ENCODE results near the gene FBXL19. TPM values are rescaled to one million over a fixed set of nuclear protein-coding genes. Genes with fewer than 3 reads are reported as not detected.

FBXL19 gene
- total and polyA plus RNA-seq, 2 of the 13 experiments (the other 11 are each of a cell fraction or from before 2014, with no cell fraction given) = 6.0 to 13.7 TPM

DNA sequence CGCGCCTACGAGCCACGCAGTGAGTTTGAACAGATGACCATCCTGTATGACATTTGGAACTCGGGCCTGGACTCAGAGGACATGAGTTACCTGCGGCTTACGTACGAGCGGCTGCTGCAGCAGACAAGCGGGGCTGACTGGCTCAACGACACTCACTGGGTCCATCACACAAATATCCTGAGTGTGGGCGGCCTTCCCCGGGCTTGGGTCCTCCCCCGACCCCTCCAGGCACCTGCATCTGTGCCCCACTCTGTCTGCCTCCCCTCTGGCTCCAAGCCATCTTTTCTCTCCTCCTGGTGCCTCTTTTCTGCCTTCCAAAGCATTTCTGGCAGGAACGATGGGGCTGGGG, 56.6 kb downstream of the FBXL19 start:
- no peak for DNase-seq (ENCODE audit: low spot score)
- no peak for FAIRE-seq
- in situ Hi-C loops (cut with HindIII; ENCODE audit: extremely low pct_ligation_motif_present, low pct_unique_long_range_greater_than_20kb) = loop anchor here (25.0 kb wide), 1 partner anchor 732 kb away; a partner anchor contains a TSS
- Histone ChIP-seq H3K9ac (ENCODE audit: insufficient read depth, low read depth, low read length) (no peak overlapping the region), H3K4me2 (ENCODE audit: low read depth, low read length) (no peak overlapping the region), H3K4me3 (replicated peaks in 1 of 3; ENCODE audit: insufficient read depth in 1 of 3, low read depth in 2 of 3, low read length in 3 of 3) (no peak overlapping the region), H3K4me1 (ENCODE audit: insufficient read depth, low read length) (no peaks in the 10 kb centered on the region), H2AFZ (ENCODE audit: low read length) (no peak overlapping the region), H3K27me3 (ENCODE audit: control insufficient read depth in 1 of 2, insufficient read depth in 2 of 2, low read length in 2 of 2) (no peaks in the 10 kb centered on the region), H3K27ac (ENCODE audit: extremely low read length, insufficient read depth, low read length) (no peak overlapping the region), H3K9me3 (ENCODE audit: low read length) (no peaks in the 10 kb centered on the region), H3K79me2 (ENCODE audit: insufficient read depth, low read length) (no peaks in the 10 kb centered on the region), H4K20me1 (ENCODE audit: insufficient read depth, low read length) (no peaks in the 10 kb centered on the region; the same call in 1 of the 2 replicates), H3K36me3 (replicated peaks in 1 of 2; ENCODE audit: control insufficient read depth in 1 of 2, insufficient read depth in 2 of 2, low read length in 2 of 2) (peaks cover 40 to 83% of the 10 kb centered on the region in 2 experiments)
- WGBS (ENCODE audit: low lambda C conversion rate) = 96% methylated on average over 14 of the region's 15 CpGs
- ATAC-seq = no peak
- no TSS peak for BruUV-seq (replicated peaks)
- intact Hi-C loops (cut with micrococcal nuclease; ENCODE audit: unreplicated experiment) = loop anchor here (10.0 kb wide), 1 partner anchor 885 kb away; no protein-coding TSS in a partner anchor
- POLR2A ChIA-PET = no interaction called here
- CTCF ChIA-PET (ENCODE audit: low intra/inter-chr PET ratio, low total read pairs) = no interaction called here
- TF ChIP-seq TRIM24 (CRISPR knock-in tag; IDR thresholded peaks at IDR 0.05) (no peak), ZNF34 (CRISPR knock-in tag; IDR thresholded peaks at IDR 0.05; ENCODE audit: borderline replicate concordance) (no peak), ZNF747 (CRISPR knock-in tag; IDR thresholded peaks at IDR 0.05; ENCODE audit: borderline replicate concordance) (no peak), ZNF446 (CRISPR knock-in tag; IDR thresholded peaks at IDR 0.05) (no peak), NR3C1 (CRISPR knock-in tag; IDR thresholded peaks at IDR 0.05) (no peak), ZNF431 (CRISPR knock-in tag; IDR thresholded peaks at IDR 0.05; ENCODE audit: borderline replicate concordance, low read depth) (no peak), ZNF598 (CRISPR knock-in tag; IDR thresholded peaks at IDR 0.05; ENCODE audit: borderline replicate concordance) (no peak), ZNF296 (CRISPR knock-in tag; conservative IDR thresholded peaks at IDR 0.05) (no peak)
- TF ChIP-seq, protein P1, sequence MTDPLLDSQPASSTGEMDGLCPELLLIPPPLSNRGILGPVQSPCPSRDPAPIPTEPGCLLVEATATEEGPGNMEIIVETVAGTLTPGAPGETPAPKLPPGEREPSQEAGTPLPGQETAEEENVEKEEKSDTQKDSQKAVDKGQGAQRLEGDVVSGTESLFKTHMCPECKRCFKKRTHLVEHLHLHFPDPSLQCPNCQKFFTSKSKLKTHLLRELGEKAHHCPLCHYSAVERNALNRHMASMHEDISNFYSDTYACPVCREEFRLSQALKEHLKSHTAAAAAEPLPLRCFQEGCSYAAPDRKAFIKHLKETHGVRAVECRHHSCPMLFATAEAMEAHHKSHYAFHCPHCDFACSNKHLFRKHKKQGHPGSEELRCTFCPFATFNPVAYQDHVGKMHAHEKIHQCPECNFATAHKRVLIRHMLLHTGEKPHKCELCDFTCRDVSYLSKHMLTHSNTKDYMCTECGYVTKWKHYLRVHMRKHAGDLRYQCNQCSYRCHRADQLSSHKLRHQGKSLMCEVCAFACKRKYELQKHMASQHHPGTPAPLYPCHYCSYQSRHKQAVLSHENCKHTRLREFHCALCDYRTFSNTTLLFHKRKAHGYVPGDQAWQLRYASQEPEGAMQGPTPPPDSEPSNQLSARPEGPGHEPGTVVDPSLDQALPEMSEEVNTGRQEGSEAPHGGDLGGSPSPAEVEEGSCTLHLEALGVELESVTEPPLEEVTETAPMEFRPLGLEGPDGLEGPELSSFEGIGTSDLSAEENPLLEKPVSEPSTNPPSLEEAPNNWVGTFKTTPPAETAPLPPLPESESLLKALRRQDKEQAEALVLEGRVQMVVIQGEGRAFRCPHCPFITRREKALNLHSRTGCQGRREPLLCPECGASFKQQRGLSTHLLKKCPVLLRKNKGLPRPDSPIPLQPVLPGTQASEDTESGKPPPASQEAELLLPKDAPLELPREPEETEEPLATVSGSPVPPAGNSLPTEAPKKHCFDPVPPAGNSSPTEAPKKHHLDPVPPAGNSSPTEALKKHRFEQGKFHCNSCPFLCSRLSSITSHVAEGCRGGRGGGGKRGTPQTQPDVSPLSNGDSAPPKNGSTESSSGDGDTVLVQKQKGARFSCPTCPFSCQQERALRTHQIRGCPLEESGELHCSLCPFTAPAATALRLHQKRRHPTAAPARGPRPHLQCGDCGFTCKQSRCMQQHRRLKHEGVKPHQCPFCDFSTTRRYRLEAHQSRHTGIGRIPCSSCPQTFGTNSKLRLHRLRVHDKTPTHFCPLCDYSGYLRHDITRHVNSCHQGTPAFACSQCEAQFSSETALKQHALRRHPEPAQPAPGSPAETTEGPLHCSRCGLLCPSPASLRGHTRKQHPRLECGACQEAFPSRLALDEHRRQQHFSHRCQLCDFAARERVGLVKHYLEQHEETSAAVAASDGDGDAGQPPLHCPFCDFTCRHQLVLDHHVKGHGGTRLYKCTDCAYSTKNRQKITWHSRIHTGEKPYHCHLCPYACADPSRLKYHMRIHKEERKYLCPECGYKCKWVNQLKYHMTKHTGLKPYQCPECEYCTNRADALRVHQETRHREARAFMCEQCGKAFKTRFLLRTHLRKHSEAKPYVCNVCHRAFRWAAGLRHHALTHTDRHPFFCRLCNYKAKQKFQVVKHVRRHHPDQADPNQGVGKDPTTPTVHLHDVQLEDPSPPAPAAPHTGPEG (CRISPR knock-in tag; IDR thresholded peaks at IDR 0.05) = no peak
- TF ChIP-seq, protein P2, sequence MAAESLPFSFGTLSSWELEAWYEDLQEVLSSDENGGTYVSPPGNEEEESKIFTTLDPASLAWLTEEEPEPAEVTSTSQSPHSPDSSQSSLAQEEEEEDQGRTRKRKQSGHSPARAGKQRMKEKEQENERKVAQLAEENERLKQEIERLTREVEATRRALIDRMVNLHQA (CRISPR knock-in tag; IDR thresholded peaks at IDR 0.05) = no peak
- TF ChIP-seq, protein P3, sequence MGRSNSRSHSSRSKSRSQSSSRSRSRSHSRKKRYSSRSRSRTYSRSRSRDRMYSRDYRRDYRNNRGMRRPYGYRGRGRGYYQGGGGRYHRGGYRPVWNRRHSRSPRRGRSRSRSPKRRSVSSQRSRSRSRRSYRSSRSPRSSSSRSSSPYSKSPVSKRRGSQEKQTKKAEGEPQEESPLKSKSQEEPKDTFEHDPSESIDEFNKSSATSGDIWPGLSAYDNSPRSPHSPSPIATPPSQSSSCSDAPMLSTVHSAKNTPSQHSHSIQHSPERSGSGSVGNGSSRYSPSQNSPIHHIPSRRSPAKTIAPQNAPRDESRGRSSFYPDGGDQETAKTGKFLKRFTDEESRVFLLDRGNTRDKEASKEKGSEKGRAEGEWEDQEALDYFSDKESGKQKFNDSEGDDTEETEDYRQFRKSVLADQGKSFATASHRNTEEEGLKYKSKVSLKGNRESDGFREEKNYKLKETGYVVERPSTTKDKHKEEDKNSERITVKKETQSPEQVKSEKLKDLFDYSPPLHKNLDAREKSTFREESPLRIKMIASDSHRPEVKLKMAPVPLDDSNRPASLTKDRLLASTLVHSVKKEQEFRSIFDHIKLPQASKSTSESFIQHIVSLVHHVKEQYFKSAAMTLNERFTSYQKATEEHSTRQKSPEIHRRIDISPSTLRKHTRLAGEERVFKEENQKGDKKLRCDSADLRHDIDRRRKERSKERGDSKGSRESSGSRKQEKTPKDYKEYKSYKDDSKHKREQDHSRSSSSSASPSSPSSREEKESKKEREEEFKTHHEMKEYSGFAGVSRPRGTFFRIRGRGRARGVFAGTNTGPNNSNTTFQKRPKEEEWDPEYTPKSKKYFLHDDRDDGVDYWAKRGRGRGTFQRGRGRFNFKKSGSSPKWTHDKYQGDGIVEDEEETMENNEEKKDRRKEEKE (IDR thresholded peaks at IDR 0.05) = no peak
- TF ChIP-seq, protein P4, sequence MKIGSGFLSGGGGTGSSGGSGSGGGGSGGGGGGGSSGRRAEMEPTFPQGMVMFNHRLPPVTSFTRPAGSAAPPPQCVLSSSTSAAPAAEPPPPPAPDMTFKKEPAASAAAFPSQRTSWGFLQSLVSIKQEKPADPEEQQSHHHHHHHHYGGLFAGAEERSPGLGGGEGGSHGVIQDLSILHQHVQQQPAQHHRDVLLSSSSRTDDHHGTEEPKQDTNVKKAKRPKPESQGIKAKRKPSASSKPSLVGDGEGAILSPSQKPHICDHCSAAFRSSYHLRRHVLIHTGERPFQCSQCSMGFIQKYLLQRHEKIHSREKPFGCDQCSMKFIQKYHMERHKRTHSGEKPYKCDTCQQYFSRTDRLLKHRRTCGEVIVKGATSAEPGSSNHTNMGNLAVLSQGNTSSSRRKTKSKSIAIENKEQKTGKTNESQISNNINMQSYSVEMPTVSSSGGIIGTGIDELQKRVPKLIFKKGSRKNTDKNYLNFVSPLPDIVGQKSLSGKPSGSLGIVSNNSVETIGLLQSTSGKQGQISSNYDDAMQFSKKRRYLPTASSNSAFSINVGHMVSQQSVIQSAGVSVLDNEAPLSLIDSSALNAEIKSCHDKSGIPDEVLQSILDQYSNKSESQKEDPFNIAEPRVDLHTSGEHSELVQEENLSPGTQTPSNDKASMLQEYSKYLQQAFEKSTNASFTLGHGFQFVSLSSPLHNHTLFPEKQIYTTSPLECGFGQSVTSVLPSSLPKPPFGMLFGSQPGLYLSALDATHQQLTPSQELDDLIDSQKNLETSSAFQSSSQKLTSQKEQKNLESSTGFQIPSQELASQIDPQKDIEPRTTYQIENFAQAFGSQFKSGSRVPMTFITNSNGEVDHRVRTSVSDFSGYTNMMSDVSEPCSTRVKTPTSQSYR (CRISPR knock-in tag; IDR thresholded peaks at IDR 0.05; ENCODE audit: borderline replicate concordance) = no peak

Measured in HepG2 (cell line).